Glutamatergic neuron (in vitro differentiated cells): ENCODE measurements around the gene SPACA7. TPM values are rescaled to one million over a fixed set of nuclear protein-coding genes. Genes with fewer than 3 reads are reported as not detected.

Experiments
- DNase-seq: peaks from one replicate; pipeline ENCODE4 v3.0.0; 2022
- H3K27ac Mint-ChIP-seq: one replicate; pipeline ENCODE4 v1.8.0; 2020; ENCODE audit warnings: mild to moderate bottlenecking, mixed read lengths, inconsistent platforms; ENCODE audit not compliant: unreplicated experiment
- H3K27me3 Mint-ChIP-seq: one replicate; pipeline ENCODE4 v1.8.0; 2020; ENCODE audit warnings: mild to moderate bottlenecking, moderate library complexity, mixed read lengths, inconsistent platforms; ENCODE audit not compliant: unreplicated experiment
- H3K36me3 Mint-ChIP-seq: one replicate; pipeline ENCODE4 v1.8.0; 2020; ENCODE audit warnings: mild to moderate bottlenecking, mixed read lengths, inconsistent platforms; ENCODE audit not compliant: unreplicated experiment
- H3K4me1 Mint-ChIP-seq: one replicate; pipeline ENCODE4 v1.8.0; 2020; ENCODE audit warnings: mild to moderate bottlenecking, low read depth, mixed read lengths, inconsistent platforms; ENCODE audit not compliant: unreplicated experiment
- H3K4me3 Mint-ChIP-seq: one replicate; pipeline ENCODE4 v1.8.0; 2020; ENCODE audit warnings: mild to moderate bottlenecking, mixed read lengths, inconsistent platforms; ENCODE audit not compliant: unreplicated experiment
- H3K9me3 Mint-ChIP-seq: one replicate; pipeline ENCODE4 v1.8.0; 2020; ENCODE audit warnings: mild to moderate bottlenecking, moderate library complexity, mixed read lengths, inconsistent platforms; ENCODE audit not compliant: unreplicated experiment
- total RNA-seq: library from RNA; stranded (reverse); fragmentation: NEBNext Ultra II Directional; extraction: Animal tissue kit (Norgen Biotek cat#: 25700); gene quantifications from one replicate; pipeline ENCODE4 v1.2.1, GENCODE V29; 2021; ENCODE audit not compliant: unreplicated experiment
- TF ChIP-seq, protein P1 (sequence below): fragments of 200-600 bp; sonication (generic); IDR thresholded peaks from one replicate; pipeline ENCODE4 v1.5.0; 2021; ENCODE audit not compliant: partially characterized antibody, unreplicated experiment

The SPACA7 gene
- total RNA-seq, 1 donor from 2014 or later: not detected

- no peak overlapping the region for H3K27ac Mint-ChIP-seq
- DNase-seq: no peak
- no peaks in the 10 kb centered on the region for H3K36me3 Mint-ChIP-seq
- H3K27me3 Mint-ChIP-seq: peaks cover 4% of the 10 kb centered on the region
- H3K4me3 Mint-ChIP-seq: no peak overlapping the region
- TF ChIP-seq, protein P1, sequence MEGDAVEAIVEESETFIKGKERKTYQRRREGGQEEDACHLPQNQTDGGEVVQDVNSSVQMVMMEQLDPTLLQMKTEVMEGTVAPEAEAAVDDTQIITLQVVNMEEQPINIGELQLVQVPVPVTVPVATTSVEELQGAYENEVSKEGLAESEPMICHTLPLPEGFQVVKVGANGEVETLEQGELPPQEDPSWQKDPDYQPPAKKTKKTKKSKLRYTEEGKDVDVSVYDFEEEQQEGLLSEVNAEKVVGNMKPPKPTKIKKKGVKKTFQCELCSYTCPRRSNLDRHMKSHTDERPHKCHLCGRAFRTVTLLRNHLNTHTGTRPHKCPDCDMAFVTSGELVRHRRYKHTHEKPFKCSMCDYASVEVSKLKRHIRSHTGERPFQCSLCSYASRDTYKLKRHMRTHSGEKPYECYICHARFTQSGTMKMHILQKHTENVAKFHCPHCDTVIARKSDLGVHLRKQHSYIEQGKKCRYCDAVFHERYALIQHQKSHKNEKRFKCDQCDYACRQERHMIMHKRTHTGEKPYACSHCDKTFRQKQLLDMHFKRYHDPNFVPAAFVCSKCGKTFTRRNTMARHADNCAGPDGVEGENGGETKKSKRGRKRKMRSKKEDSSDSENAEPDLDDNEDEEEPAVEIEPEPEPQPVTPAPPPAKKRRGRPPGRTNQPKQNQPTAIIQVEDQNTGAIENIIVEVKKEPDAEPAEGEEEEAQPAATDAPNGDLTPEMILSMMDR: no peak
- H3K9me3 Mint-ChIP-seq: peaks cover 1% of the 10 kb centered on the region
- H3K4me1 Mint-ChIP-seq: no peaks in the 10 kb centered on the region
Measured at GRCh38 chr13:112353856-112354255, 22.3 kb upstream of the SPACA7 start.

- Mint-ChIP-seq H3K27ac (no peak overlapping the region), H3K4me3 (no peak overlapping the region), H3K27me3 (peaks cover 3% of the 10 kb centered on the region), H3K36me3 (no peaks in the 10 kb centered on the region), H3K9me3 (peaks cover 1% of the 10 kb centered on the region), H3K4me1 (no peaks in the 10 kb centered on the region)
- TF ChIP-seq, protein P1: no peak
- no peak for DNase-seq
Measured at GRCh38 chr13:112354330-112355273, 21.6 kb upstream of the SPACA7 start.

DNA sequence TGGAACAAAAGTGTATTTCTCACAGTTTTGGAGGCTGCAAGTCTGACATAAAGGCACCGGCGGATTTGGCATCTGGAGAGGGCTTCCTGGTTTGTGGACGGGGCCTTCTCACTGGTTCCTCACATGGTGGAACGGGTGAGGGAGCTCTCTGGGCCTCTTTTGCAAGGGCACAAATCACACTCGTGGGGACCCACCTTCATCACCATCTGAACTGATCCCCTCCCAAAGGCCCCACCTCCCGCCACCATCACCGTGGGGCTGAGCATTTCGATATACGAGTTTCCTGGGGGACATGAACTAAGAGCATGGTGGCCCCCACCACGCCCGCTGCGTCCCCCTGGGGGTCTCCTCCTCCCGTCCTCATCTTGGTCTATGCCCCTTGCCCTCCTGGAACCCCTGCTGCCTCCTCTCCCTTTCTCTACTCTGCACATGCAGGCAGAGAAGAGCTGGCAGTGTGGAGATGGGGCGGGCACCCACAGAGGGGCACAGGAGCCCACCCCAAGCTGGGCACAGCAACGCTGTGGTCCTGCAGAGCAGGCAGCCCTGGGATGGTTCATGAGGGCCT lies 20.8 kb upstream of the SPACA7 start:
- Mint-ChIP-seq H3K36me3 (no peaks in the 10 kb centered on the region), H3K27ac (no peak overlapping the region), H3K9me3 (peaks cover 1% of the 10 kb centered on the region), H3K27me3 (peaks cover 3% of the 10 kb centered on the region), H3K4me3 (no peak overlapping the region), H3K4me1 (no peaks in the 10 kb centered on the region)
- TF ChIP-seq, protein P1: no peak
- DNase-seq: no peak

DNA sequence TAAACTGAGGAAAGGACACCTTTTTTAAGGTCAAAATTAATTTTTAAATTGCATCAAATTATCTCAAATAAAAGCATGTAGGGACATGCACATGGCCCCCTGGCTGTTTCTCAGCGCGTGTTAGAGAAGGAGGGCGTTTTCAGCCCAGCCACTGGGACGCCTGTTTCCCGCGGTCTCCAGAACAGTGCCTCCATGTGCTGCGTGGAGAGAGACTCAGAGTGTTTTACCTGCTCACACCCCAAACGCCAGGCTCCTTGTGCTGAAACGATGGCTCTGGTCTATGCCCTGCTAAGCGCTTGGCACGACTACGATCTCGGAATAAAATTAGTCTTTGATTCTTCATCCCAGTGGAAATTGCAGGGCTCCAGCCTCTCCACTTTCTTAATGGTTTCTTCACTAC lies 20.0 kb upstream of the SPACA7 start:
- H3K27ac Mint-ChIP-seq: no peak overlapping the region
- TF ChIP-seq, protein P1: no peak
- H3K4me1 Mint-ChIP-seq: no peaks in the 10 kb centered on the region
- DNase-seq: no peak
- no peak overlapping the region for H3K4me3 Mint-ChIP-seq
- peaks cover 3% of the 10 kb centered on the region for H3K27me3 Mint-ChIP-seq
- H3K36me3 Mint-ChIP-seq: no peaks in the 10 kb centered on the region
- H3K9me3 Mint-ChIP-seq: peaks cover 1% of the 10 kb centered on the region

DNA sequence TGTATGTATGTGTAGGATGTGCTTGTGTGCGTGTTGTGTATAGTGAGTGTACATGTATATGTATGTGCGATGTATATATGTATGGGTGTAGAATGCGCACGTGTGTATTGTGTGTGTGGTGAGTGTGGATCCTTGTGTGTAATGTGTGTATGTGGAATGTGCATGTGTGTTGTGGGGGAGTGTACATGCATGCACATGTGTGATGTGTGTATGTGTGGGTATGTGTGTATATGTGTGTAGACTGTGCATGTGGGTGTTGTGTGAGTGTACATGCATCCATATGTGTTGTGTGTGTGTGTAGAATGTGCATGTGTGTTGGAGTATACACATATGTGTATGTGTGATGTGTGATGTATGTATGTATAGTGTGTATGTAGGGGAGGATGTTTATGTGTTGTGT lies 18.0 kb upstream of the SPACA7 start:
- no peak for DNase-seq
- no peaks in the 10 kb centered on the region for H3K36me3 Mint-ChIP-seq
- TF ChIP-seq, protein P1: no peak
- peaks cover 8% of the 10 kb centered on the region for H3K9me3 Mint-ChIP-seq
- no peak overlapping the region for H3K4me3 Mint-ChIP-seq
- H3K27me3 Mint-ChIP-seq: peaks cover 3% of the 10 kb centered on the region
- no peaks in the 10 kb centered on the region for H3K4me1 Mint-ChIP-seq
- H3K27ac Mint-ChIP-seq: no peak overlapping the region
